ENCODE measurements around the gene PLOD2.

GRCh38 chr3:146125951-146126350 lies 35.0 kb downstream of the PLOD2 start:
- no peak for TF ChIP-seq CTCF (IDR thresholded peaks at IDR 0.05; ENCODE audit: insufficient read depth, low read depth, low read length)
- no peak for TF ChIP-seq EZH2 (IDR thresholded peaks at IDR 0.05; ENCODE audit: insufficient read depth, low read length)

Data from astrocyte (in vitro differentiated cells and primary cell).